ENCODE results near the gene POLR2J. TPM values are rescaled to one million over a fixed set of nuclear protein-coding genes. Genes with fewer than 3 reads are reported as not detected.

POLR2J gene
- total and polyA plus RNA-seq, 2 experiments from 2014 or later = 16.3 to 77.4 TPM

DNA sequence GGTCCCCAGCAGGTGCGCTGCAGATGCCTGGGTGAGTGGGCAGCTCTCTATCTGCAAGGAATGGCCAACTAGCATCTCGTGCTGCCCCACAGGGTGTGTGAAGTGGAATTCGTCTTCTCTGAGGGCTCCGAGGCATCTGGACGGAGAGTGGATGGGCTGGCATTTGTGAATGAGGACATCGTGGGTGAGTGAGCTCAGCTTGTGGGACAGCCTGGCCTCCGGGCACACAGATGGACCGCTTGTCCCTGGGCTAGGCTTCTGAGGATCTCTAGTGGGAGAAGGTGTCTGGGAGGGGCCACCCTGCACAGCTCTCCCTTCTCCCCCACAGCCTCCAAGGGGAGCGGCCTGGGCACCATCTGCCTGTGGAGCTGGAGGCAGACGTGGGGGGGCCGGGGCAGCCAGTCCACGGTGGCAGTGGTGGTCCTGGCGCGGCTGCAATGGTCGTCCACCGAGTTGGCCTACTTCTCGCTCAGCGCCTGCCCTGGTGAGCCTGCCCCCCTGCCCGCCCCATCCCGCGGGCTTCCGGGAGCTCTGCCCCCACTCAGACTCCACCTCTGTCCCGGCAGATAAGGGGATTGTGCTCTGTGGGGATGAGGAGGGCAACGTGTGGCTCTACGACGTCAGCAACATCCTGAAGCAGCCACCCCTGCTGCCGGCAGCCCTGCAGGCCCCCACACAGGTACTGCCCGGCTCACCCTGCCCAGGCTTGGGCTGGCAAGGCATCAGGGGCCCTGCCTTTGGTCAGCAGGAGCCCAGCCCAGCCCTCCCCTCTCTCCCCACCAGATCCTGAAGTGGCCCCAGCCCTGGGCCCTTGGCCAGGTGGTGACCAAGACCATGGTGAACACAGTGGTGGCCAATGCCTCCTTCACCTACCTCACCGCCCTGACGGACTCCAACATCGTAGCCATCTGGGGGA is 6.3 kb downstream of the POLR2J start:
- H3K27me3 ChIP-seq = no peaks in the 10 kb centered on the region
- no peak overlapping the region for H3K4me2 ChIP-seq
- no peak overlapping the region for H3K27ac ChIP-seq
- no peaks in the 10 kb centered on the region for H4K20me1 ChIP-seq (ENCODE audit: insufficient read depth, poor library complexity, severe bottlenecking)
- DNase-seq (ENCODE audit: low spot score) = no peak
- no peaks in the 10 kb centered on the region for H3K9me2 ChIP-seq (replicated peaks; ENCODE audit: insufficient read depth)
- no peaks in the 10 kb centered on the region for H3K9me3 ChIP-seq (ENCODE audit: low read depth)
- no peaks in the 10 kb centered on the region for H3K4me1 ChIP-seq (ENCODE audit: insufficient read depth)
- H3K36me3 ChIP-seq (replicated peaks; ENCODE audit: insufficient read depth, low read depth) = no peaks in the 10 kb centered on the region
- no peak overlapping the region for H2AFZ ChIP-seq
- no peak overlapping the region for H3K4me3 ChIP-seq
- no peaks in the 10 kb centered on the region for H3K79me2 ChIP-seq
- TF ChIP-seq, protein P1, sequence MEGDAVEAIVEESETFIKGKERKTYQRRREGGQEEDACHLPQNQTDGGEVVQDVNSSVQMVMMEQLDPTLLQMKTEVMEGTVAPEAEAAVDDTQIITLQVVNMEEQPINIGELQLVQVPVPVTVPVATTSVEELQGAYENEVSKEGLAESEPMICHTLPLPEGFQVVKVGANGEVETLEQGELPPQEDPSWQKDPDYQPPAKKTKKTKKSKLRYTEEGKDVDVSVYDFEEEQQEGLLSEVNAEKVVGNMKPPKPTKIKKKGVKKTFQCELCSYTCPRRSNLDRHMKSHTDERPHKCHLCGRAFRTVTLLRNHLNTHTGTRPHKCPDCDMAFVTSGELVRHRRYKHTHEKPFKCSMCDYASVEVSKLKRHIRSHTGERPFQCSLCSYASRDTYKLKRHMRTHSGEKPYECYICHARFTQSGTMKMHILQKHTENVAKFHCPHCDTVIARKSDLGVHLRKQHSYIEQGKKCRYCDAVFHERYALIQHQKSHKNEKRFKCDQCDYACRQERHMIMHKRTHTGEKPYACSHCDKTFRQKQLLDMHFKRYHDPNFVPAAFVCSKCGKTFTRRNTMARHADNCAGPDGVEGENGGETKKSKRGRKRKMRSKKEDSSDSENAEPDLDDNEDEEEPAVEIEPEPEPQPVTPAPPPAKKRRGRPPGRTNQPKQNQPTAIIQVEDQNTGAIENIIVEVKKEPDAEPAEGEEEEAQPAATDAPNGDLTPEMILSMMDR (IDR thresholded peaks at IDR 0.05; ENCODE audit: poor library complexity) = no peak
- TF ChIP-seq EZH2 (IDR thresholded peaks at IDR 0.05; ENCODE audit: borderline replicate concordance) (no peak), EZH2phosphoT487 (IDR thresholded peaks at IDR 0.05; ENCODE audit: low read depth, severe bottlenecking, unreplicated experiment) (no peak)
- WGBS (ENCODE audit: low lambda C conversion rate, missing lambda C conversion rate) = 89% methylated on average over 26 of the region's 31 CpGs

DNA sequence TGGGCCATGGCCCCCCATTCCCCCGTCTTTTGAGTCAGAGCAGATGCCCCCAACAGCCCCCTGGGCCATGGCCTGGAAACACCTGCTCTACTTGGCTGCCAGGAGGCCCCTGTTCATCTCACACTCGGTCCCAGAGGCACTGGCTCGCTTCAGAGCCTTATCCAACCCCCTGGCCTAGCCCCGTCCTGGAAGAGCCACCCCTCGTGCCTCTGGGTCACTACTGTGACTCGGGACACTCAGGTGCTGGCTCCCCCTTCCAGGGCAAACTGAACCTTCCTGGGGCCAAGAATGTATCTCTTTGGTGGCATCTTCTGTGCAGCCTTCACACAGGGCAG is 7.0 kb downstream of the POLR2J start:
- Histone ChIP-seq H3K4me1 (ENCODE audit: insufficient read depth) (no peaks in the 10 kb centered on the region), H3K4me3 (no peak overlapping the region), H3K4me2 (no peak overlapping the region), H2AFZ (no peak overlapping the region), H4K20me1 (ENCODE audit: insufficient read depth, poor library complexity, severe bottlenecking) (no peaks in the 10 kb centered on the region), H3K36me3 (replicated peaks; ENCODE audit: insufficient read depth, low read depth) (no peaks in the 10 kb centered on the region), H3K27me3 (no peaks in the 10 kb centered on the region), H3K9me3 (ENCODE audit: low read depth) (no peaks in the 10 kb centered on the region), H3K9me2 (replicated peaks; ENCODE audit: insufficient read depth) (no peaks in the 10 kb centered on the region), H3K79me2 (no peaks in the 10 kb centered on the region), H3K27ac (no peak overlapping the region)
- TF ChIP-seq EZH2phosphoT487 (IDR thresholded peaks at IDR 0.05; ENCODE audit: low read depth, severe bottlenecking, unreplicated experiment) (no peak), EZH2 (IDR thresholded peaks at IDR 0.05; ENCODE audit: borderline replicate concordance) (no peak)
- TF ChIP-seq, protein P1 (IDR thresholded peaks at IDR 0.05; ENCODE audit: poor library complexity) = no peak
- no peak for DNase-seq (ENCODE audit: low spot score)
- WGBS (ENCODE audit: low lambda C conversion rate, missing lambda C conversion rate) = 94% methylated on average over 4 of the region's 6 CpGs

DNA sequence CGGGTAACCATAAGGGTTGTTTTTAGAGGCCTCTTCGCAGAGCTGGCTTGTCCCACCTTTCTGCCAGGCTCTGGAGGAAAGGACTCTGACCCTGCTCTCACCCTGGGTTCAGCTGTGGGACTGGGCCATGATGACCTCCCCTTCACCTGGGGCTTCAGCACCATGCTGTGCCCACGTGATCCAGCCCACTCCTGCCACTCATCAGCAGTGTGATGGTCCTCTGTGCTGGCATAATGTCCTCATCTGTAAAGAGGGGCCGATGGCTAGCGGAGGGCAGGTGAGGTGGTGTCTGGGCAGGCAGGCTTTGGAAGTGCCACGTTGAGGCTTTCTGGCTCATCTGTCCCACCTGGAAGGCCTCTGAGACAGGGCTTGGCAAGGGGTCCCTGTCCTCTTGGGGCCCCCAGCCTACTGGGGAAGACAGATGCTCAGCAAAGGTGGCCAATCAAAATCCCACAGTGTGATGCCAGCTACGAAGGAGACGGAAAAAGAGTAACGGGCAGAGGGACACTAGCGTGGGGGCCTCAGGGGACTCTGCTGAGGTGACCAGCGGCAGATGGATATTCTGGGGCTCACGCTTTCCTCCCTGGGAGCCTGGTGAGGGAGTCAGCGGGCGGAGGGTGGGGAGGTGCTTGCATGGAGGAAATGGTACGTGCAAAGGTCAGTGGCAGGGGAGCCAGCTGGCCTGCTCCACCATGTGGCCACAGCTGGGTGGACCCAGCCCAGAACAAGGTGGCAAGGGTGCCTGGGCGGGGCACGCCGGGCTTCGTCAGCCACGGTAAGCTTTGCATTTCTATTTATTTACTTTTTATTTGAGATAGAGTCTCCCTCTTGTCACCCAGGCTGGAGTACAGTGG is 8.5 kb downstream of the POLR2J start:
- Histone ChIP-seq H2AFZ (no peak overlapping the region), H3K79me2 (no peaks in the 10 kb centered on the region), H3K4me2 (no peak overlapping the region), H3K4me1 (ENCODE audit: insufficient read depth) (no peaks in the 10 kb centered on the region), H3K9me3 (ENCODE audit: low read depth) (no peaks in the 10 kb centered on the region), H3K9me2 (replicated peaks; ENCODE audit: insufficient read depth) (no peaks in the 10 kb centered on the region), H3K4me3 (no peak overlapping the region), H3K36me3 (replicated peaks; ENCODE audit: insufficient read depth, low read depth) (no peaks in the 10 kb centered on the region), H3K27me3 (no peaks in the 10 kb centered on the region), H3K27ac (no peak overlapping the region), H4K20me1 (ENCODE audit: insufficient read depth, poor library complexity, severe bottlenecking) (no peaks in the 10 kb centered on the region)
- TF ChIP-seq EZH2phosphoT487 (IDR thresholded peaks at IDR 0.05; ENCODE audit: low read depth, severe bottlenecking, unreplicated experiment) = no peak
- TF ChIP-seq EZH2 (IDR thresholded peaks at IDR 0.05; ENCODE audit: borderline replicate concordance) = no peak
- TF ChIP-seq, protein P1 (IDR thresholded peaks at IDR 0.05; ENCODE audit: poor library complexity) = no peak
- DNase-seq (ENCODE audit: low spot score) = no peak
- 86% methylated on average over 20 of the region's 20 CpGs for WGBS (ENCODE audit: low lambda C conversion rate, missing lambda C conversion rate)

All from hepatocyte (in vitro differentiated cells).